ENCODE data around the gene TCF7L2. TPM values are rescaled to one million over a fixed set of nuclear protein-coding genes. Genes with fewer than 3 reads are reported as not detected.

TCF7L2 gene
- total RNA-seq, 1 donor from 2014 or later = 109 TPM

DNA sequence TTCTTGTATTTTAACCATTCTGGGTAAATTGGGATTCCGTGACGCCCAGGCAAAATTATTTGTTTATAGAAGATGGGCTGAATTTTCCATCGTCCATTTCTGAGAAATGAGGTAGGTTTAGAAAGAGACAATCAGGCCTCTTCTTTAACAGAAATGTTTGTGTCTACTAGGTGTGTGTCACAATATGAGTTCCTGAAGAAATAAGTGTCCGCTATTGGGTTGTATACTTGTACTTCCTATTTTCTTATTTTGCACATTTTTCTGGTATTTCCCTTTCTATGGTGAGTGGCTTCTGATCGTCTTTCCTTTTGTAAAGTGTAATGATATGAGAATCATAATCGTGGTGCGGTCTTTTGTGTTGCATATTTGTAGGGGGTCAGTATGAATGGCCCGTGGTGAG lies 83.9 kb downstream of the TCF7L2 start:
- Mint-ChIP-seq H3K27me3 (no peaks in the 10 kb centered on the region), H3K36me3 (ENCODE audit: insufficient read depth) (peaks cover 14% of the 10 kb centered on the region), H3K27ac (no peak overlapping the region), H3K4me1 (ENCODE audit: low read depth) (peaks cover 33% of the 10 kb centered on the region), H3K9me3 (ENCODE audit: low read depth) (no peaks in the 10 kb centered on the region), H3K4me3 (ENCODE audit: low read depth) (no peak overlapping the region)
- DNase-seq (ENCODE audit: low spot score, unreplicated experiment) = no peak
- TF ChIP-seq, protein P1, sequence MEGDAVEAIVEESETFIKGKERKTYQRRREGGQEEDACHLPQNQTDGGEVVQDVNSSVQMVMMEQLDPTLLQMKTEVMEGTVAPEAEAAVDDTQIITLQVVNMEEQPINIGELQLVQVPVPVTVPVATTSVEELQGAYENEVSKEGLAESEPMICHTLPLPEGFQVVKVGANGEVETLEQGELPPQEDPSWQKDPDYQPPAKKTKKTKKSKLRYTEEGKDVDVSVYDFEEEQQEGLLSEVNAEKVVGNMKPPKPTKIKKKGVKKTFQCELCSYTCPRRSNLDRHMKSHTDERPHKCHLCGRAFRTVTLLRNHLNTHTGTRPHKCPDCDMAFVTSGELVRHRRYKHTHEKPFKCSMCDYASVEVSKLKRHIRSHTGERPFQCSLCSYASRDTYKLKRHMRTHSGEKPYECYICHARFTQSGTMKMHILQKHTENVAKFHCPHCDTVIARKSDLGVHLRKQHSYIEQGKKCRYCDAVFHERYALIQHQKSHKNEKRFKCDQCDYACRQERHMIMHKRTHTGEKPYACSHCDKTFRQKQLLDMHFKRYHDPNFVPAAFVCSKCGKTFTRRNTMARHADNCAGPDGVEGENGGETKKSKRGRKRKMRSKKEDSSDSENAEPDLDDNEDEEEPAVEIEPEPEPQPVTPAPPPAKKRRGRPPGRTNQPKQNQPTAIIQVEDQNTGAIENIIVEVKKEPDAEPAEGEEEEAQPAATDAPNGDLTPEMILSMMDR (IDR thresholded peaks at IDR 0.05; ENCODE audit: unreplicated experiment) = no peak

DNA sequence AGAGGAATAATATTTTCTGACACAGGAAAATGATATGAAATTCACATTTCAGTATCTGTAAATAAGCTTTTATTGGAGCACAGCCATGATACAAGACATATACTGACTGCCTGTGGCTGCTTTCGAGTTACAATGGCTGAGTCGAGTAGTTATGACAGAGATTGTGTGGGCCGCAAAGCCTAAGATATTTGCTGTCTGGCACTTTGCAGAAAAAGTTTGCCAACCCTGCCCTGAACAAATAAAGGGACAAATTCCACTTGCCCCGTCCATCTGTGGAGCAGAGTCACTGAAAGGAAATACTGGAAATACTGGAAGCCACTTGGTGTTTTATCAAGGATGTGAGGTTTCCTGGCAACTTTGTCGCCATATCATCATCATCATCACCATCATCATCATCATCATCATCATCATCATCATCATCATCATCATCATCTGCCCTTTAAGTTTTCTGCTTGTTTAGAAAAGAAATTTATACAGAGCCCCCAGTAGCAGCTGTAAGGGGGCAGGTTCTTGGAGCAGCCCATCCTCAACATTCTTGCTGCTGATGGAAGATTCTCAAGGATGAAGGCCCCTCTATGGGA lies 85.8 kb downstream of the TCF7L2 start:
- Mint-ChIP-seq H3K4me1 (ENCODE audit: low read depth) (peaks cover 33% of the 10 kb centered on the region), H3K9me3 (ENCODE audit: low read depth) (no peaks in the 10 kb centered on the region), H3K27me3 (no peaks in the 10 kb centered on the region), H3K4me3 (ENCODE audit: low read depth) (no peak overlapping the region), H3K27ac (no peak overlapping the region), H3K36me3 (ENCODE audit: insufficient read depth) (peaks cover 12% of the 10 kb centered on the region)
- TF ChIP-seq, protein P1 (IDR thresholded peaks at IDR 0.05; ENCODE audit: unreplicated experiment) = no peak
- no peak for DNase-seq (ENCODE audit: low spot score, unreplicated experiment)

DNA sequence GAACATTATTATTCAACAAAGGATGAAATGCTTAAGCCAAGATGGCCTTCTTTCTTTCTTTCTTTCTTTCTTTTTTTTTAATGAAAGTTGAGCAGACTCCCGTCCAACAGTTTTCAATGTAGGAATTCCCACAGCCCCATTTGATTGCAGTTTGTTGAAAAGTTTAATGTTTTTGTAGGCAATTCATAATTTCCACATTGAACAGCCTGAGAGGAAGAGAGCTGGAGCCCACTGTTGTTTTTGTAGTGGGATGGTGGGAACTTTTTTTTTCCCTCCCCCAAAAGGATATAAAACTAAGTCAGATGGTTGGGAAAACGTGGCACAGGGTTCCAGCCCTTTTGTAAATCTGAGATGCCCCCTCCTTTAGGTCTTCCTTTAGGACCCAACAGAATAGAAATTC lies 86.6 kb downstream of the TCF7L2 start:
- Mint-ChIP-seq H3K27ac (no peak overlapping the region), H3K4me3 (ENCODE audit: low read depth) (no peak overlapping the region), H3K4me1 (ENCODE audit: low read depth) (peaks cover 30% of the 10 kb centered on the region)

DNA sequence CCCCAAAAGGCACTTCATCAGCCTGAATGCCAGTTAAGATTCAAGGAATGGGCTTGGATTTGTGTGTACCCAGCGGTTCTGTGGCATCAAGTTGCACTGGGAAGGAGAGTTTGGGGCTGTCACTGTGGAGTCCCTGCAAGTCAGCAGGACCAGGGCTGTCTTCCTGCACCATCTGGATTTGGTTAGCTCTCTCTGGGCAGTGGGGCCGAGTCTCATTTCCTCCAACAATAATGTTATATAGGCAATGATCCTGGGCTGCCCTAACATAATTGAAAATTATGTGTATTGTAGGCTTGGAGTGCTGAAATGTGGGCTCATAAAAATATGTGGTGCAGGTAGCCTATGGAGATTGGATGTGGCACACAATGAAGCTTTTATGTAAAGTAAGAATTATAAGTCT lies 87.2 kb downstream of the TCF7L2 start:
- no peak for DNase-seq (ENCODE audit: low spot score, unreplicated experiment)

More for the DNA sequence above, 86.6 kb downstream of the TCF7L2 start:
- TF ChIP-seq, protein P1 (IDR thresholded peaks at IDR 0.05; ENCODE audit: unreplicated experiment) = no peak
- no peaks in the 10 kb centered on the region for H3K27me3 Mint-ChIP-seq
- no peak for DNase-seq (ENCODE audit: low spot score, unreplicated experiment)
- no peaks in the 10 kb centered on the region for H3K9me3 Mint-ChIP-seq (ENCODE audit: low read depth)
- peaks cover 12% of the 10 kb centered on the region for H3K36me3 Mint-ChIP-seq (ENCODE audit: insufficient read depth)

DNA sequence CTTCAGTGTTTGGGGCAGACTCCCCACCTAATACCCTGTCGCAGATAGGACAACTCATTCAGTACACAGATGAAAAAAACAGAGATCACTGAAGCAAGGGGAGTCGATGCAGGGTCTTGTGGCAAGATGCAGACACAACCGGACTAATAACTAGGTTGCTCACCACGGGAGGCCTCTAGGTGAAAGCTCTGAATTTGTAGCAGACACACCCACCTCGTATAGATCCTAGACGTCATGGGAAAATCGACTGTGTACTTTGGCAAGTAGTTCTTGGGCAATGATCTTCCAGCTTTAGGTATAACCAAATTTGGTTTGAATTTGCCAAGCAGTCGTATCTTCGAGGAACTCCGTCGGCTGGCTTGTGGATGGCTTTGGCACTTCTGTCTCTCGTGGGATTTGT lies 88.1 kb downstream of the TCF7L2 start:
- TF ChIP-seq, protein P1 (IDR thresholded peaks at IDR 0.05; ENCODE audit: unreplicated experiment) = no peak
- no peak overlapping the region for H3K4me3 Mint-ChIP-seq (ENCODE audit: low read depth)
- peaks cover 31% of the 10 kb centered on the region for H3K4me1 Mint-ChIP-seq (ENCODE audit: low read depth)
- peaks cover 23% of the 10 kb centered on the region for H3K36me3 Mint-ChIP-seq (ENCODE audit: insufficient read depth)
- H3K9me3 Mint-ChIP-seq (ENCODE audit: low read depth) = no peaks in the 10 kb centered on the region
- peak overlapping the region; percentile 33 for H3K27ac Mint-ChIP-seq
- no peaks in the 10 kb centered on the region for H3K27me3 Mint-ChIP-seq
- DNase-seq (ENCODE audit: low spot score, unreplicated experiment) = no peak

More for the DNA sequence above, 87.2 kb downstream of the TCF7L2 start:
- Mint-ChIP-seq H3K36me3 (ENCODE audit: insufficient read depth) (peaks cover 16% of the 10 kb centered on the region), H3K27me3 (no peaks in the 10 kb centered on the region), H3K9me3 (ENCODE audit: low read depth) (no peaks in the 10 kb centered on the region), H3K4me3 (ENCODE audit: low read depth) (no peak overlapping the region), H3K4me1 (ENCODE audit: low read depth) (peaks cover 31% of the 10 kb centered on the region), H3K27ac (no peak overlapping the region)
- TF ChIP-seq, protein P1 (IDR thresholded peaks at IDR 0.05; ENCODE audit: unreplicated experiment) = no peak
